ENCODE results near the gene CALR.
"Not testable (repeated sequence)": the region's sequence is repeated elsewhere in the genome, so short reads cannot be mapped to it uniquely, and the experiment has no call there.

CALR gene

GRCh38 chr19:12937927-12938778, at the start of gene CALR:
Gene CALR (plus strand): TSS chr19:12938609. CDS start chr19:12938680, 71 bp downstream.
- peak within 1 kb of the TSS; percentile 100 for H3K4me3 ChIP-seq (ENCODE audit: low read depth, low read length)
- peaks cover 23% of the 10 kb centered on the region for H3K36me3 ChIP-seq (ENCODE audit: insufficient read depth, low read length)
- H3K27ac ChIP-seq (ENCODE audit: low read depth, low read length), result peak within 1 kb of the TSS; percentile 79
- H3K79me2 ChIP-seq (ENCODE audit: control insufficient read depth, insufficient read depth, low read length, unreplicated experiment), result peaks cover 44% of the 10 kb centered on the region
- peaks cover 23% of the 10 kb centered on the region for H3K4me1 ChIP-seq (ENCODE audit: control insufficient read depth, insufficient read depth, low read length, unreplicated experiment)
- no peaks in the 10 kb centered on the region for H3K27me3 ChIP-seq (ENCODE audit: insufficient read depth, low read length)
- H2AFZ ChIP-seq (ENCODE audit: low read length, unreplicated experiment), result peak within 1 kb of the TSS; percentile 48

- not testable (repeated sequence) for H2AFZ ChIP-seq (ENCODE audit: low read length, unreplicated experiment); H3K27ac ChIP-seq (ENCODE audit: low read depth, low read length); H3K4me3 ChIP-seq (ENCODE audit: low read depth, low read length); H3K36me3 ChIP-seq (ENCODE audit: insufficient read depth, low read length); H3K4me1 ChIP-seq (ENCODE audit: control insufficient read depth, insufficient read depth, low read length, unreplicated experiment); H3K79me2 ChIP-seq (ENCODE audit: control insufficient read depth, insufficient read depth, low read length, unreplicated experiment)
- peaks cover 16% of the 10 kb centered on the region; the same call in 1 of the 2 replicates for H3K27me3 ChIP-seq (ENCODE audit: insufficient read depth, low read length)
Observed at GRCh38 chr19:12890299-12890786, 48.1 kb upstream of the CALR start.

GRCh38 chr19:12890787-12891552, 47.4 kb upstream of the CALR start, which contains the start of gene GCDH:
Gene GCDH (plus strand): TSS chr19:12891160. CDS start chr19:12891305, 145 bp downstream.
- peak within 1 kb of the TSS; percentile 88 for H3K4me3 ChIP-seq (ENCODE audit: low read depth, low read length)
- no peak within 1 kb of the TSS for H3K27ac ChIP-seq (ENCODE audit: low read depth, low read length)
- peaks cover 5% of the 10 kb centered on the region for H3K4me1 ChIP-seq (ENCODE audit: control insufficient read depth, insufficient read depth, low read length, unreplicated experiment)
- no peaks in the 10 kb centered on the region for H3K79me2 ChIP-seq (ENCODE audit: control insufficient read depth, insufficient read depth, low read length, unreplicated experiment)
- H2AFZ ChIP-seq (ENCODE audit: low read length, unreplicated experiment), result peak within 1 kb of the TSS; percentile 55
- H3K27me3 ChIP-seq (ENCODE audit: insufficient read depth, low read length), result peaks cover 12% of the 10 kb centered on the region; the same call in 1 of the 2 replicates
- no peaks in the 10 kb centered on the region for H3K36me3 ChIP-seq (ENCODE audit: insufficient read depth, low read length)

- peak overlapping the region; percentile 88 for H3K4me3 ChIP-seq (ENCODE audit: low read depth, low read length)
- no peak overlapping the region for H3K27ac ChIP-seq (ENCODE audit: low read depth, low read length)
- no peak overlapping the region for H2AFZ ChIP-seq (ENCODE audit: low read length, unreplicated experiment)
- H3K4me1 ChIP-seq (ENCODE audit: control insufficient read depth, insufficient read depth, low read length, unreplicated experiment), result peaks cover 5% of the 10 kb centered on the region
- H3K79me2 ChIP-seq (ENCODE audit: control insufficient read depth, insufficient read depth, low read length, unreplicated experiment), result no peaks in the 10 kb centered on the region
- no peaks in the 10 kb centered on the region for H3K36me3 ChIP-seq (ENCODE audit: insufficient read depth, low read length)
- peaks cover 6% of the 10 kb centered on the region; the same call in 1 of the 2 replicates for H3K27me3 ChIP-seq (ENCODE audit: insufficient read depth, low read length)
Observed at GRCh38 chr19:12891553-12892021, 46.8 kb upstream of the CALR start.

GRCh38 chr19:12893582-12893981, 44.8 kb upstream of the CALR start:
- H3K4me1 ChIP-seq (ENCODE audit: control insufficient read depth, insufficient read depth, low read length, unreplicated experiment), result peaks cover 5% of the 10 kb centered on the region
- no peak overlapping the region for H3K27ac ChIP-seq (ENCODE audit: low read depth, low read length)
- no peak overlapping the region for H2AFZ ChIP-seq (ENCODE audit: low read length, unreplicated experiment)
- H3K4me3 ChIP-seq (ENCODE audit: low read depth, low read length), result no peak overlapping the region
- no peaks in the 10 kb centered on the region for H3K79me2 ChIP-seq (ENCODE audit: control insufficient read depth, insufficient read depth, low read length, unreplicated experiment)
- no peaks in the 10 kb centered on the region for H3K27me3 ChIP-seq (ENCODE audit: insufficient read depth, low read length)
- H3K36me3 ChIP-seq (ENCODE audit: insufficient read depth, low read length), result no peaks in the 10 kb centered on the region

- H3K4me3 ChIP-seq (ENCODE audit: low read depth, low read length), result no peak overlapping the region
- no peak overlapping the region for H3K27ac ChIP-seq (ENCODE audit: low read depth, low read length)
- H3K79me2 ChIP-seq (ENCODE audit: control insufficient read depth, insufficient read depth, low read length, unreplicated experiment), result no peaks in the 10 kb centered on the region
- no peak overlapping the region for H2AFZ ChIP-seq (ENCODE audit: low read length, unreplicated experiment)
- no peaks in the 10 kb centered on the region for H3K27me3 ChIP-seq (ENCODE audit: insufficient read depth, low read length)
- H3K4me1 ChIP-seq (ENCODE audit: control insufficient read depth, insufficient read depth, low read length, unreplicated experiment), result peaks cover 5% of the 10 kb centered on the region
- H3K36me3 ChIP-seq (ENCODE audit: insufficient read depth, low read length), result no peaks in the 10 kb centered on the region
Observed at GRCh38 chr19:12896460-12896859, 41.9 kb upstream of the CALR start.

GRCh38 chr19:12899891-12900518, 38.4 kb upstream of the CALR start:
- Histone ChIP-seq H3K36me3 (ENCODE audit: insufficient read depth, low read length) (no peaks in the 10 kb centered on the region), H3K27ac (ENCODE audit: low read depth, low read length) (no peak overlapping the region), H3K27me3 (ENCODE audit: insufficient read depth, low read length) (no peaks in the 10 kb centered on the region)

GRCh38 chr19:12907166-12907565, 31.2 kb upstream of the CALR start:
- no peaks in the 10 kb centered on the region for H3K79me2 ChIP-seq (ENCODE audit: control insufficient read depth, insufficient read depth, low read length, unreplicated experiment)
- H3K4me1 ChIP-seq (ENCODE audit: control insufficient read depth, insufficient read depth, low read length, unreplicated experiment), result no peaks in the 10 kb centered on the region
- no peaks in the 10 kb centered on the region for H3K36me3 ChIP-seq (ENCODE audit: insufficient read depth, low read length)
- H2AFZ ChIP-seq (ENCODE audit: low read length, unreplicated experiment), result no peak overlapping the region
- H3K4me3 ChIP-seq (ENCODE audit: low read depth, low read length), result no peak overlapping the region
- no peak overlapping the region for H3K27ac ChIP-seq (ENCODE audit: low read depth, low read length)
- no peaks in the 10 kb centered on the region for H3K27me3 ChIP-seq (ENCODE audit: insufficient read depth, low read length)

More at GRCh38 chr19:12899891-12900518, 38.4 kb upstream of the CALR start:
- no peak overlapping the region for H3K4me3 ChIP-seq (ENCODE audit: low read depth, low read length)
- no peak overlapping the region for H2AFZ ChIP-seq (ENCODE audit: low read length, unreplicated experiment)
- H3K79me2 ChIP-seq (ENCODE audit: control insufficient read depth, insufficient read depth, low read length, unreplicated experiment), result no peaks in the 10 kb centered on the region
- no peaks in the 10 kb centered on the region for H3K4me1 ChIP-seq (ENCODE audit: control insufficient read depth, insufficient read depth, low read length, unreplicated experiment)

- H3K79me2 ChIP-seq (ENCODE audit: control insufficient read depth, insufficient read depth, low read length, unreplicated experiment), result no peaks in the 10 kb centered on the region
- no peaks in the 10 kb centered on the region for H3K4me1 ChIP-seq (ENCODE audit: control insufficient read depth, insufficient read depth, low read length, unreplicated experiment)
- H3K27me3 ChIP-seq (ENCODE audit: insufficient read depth, low read length), result no peaks in the 10 kb centered on the region
- H3K36me3 ChIP-seq (ENCODE audit: insufficient read depth, low read length), result no peaks in the 10 kb centered on the region
- H2AFZ ChIP-seq (ENCODE audit: low read length, unreplicated experiment), result no peak overlapping the region
- H3K27ac ChIP-seq (ENCODE audit: low read depth, low read length), result no peak overlapping the region
- H3K4me3 ChIP-seq (ENCODE audit: low read depth, low read length), result no peak overlapping the region
Observed at GRCh38 chr19:12912571-12912970, 25.8 kb upstream of the CALR start.

- no peak overlapping the region for H3K27ac ChIP-seq (ENCODE audit: low read depth, low read length)
- no peak overlapping the region for H2AFZ ChIP-seq (ENCODE audit: low read length, unreplicated experiment)
- no peaks in the 10 kb centered on the region for H3K79me2 ChIP-seq (ENCODE audit: control insufficient read depth, insufficient read depth, low read length, unreplicated experiment)
- H3K4me1 ChIP-seq (ENCODE audit: control insufficient read depth, insufficient read depth, low read length, unreplicated experiment), result no peaks in the 10 kb centered on the region
- H3K36me3 ChIP-seq (ENCODE audit: insufficient read depth, low read length), result no peaks in the 10 kb centered on the region
- no peak overlapping the region for H3K4me3 ChIP-seq (ENCODE audit: low read depth, low read length)
- H3K27me3 ChIP-seq (ENCODE audit: insufficient read depth, low read length), result no peaks in the 10 kb centered on the region
Observed at GRCh38 chr19:12913011-12913561, 25.3 kb upstream of the CALR start.

Measured in ACC112 (cell line).